ENCODE measurements around the gene MAP3K7. TPM values are rescaled to one million over a fixed set of nuclear protein-coding genes. Genes with fewer than 3 reads are reported as not detected.

Gene MAP3K7
- total and polyA plus RNA-seq, 7 donors = 8.9 to 22.1 (median 18.9) TPM

DNA sequence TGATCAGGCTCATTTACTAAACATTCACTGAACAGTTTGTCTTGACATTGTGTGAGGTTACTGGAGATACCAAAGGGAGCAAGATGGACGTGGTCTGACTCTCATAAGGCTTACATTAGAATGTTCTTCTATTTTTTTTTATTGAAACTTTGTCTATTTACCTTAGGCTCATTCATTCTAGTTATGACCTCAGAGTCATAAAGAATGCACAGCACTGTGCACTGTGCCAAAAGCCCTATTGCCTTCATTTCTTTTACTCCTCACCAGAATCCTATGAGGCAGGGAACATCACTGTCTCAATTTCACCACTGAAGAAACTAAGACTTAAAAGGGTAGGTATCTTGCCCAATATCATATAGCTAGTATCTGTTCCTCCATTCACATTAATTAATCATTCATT lies 94.5 kb downstream of the MAP3K7 start:
- Histone ChIP-seq H3K36me3 (ENCODE audit: insufficient read depth in 1 of 2, low read depth in 1 of 2) (no peaks in the 10 kb centered on the region), H3K4me3 (no peak overlapping the region), H3K9me3 (no peaks in the 10 kb centered on the region), H3K27me3 (ENCODE audit: insufficient read depth in 3 of 3, low read length in 2 of 3) (peaks cover 0 to 9% (median 0%) of the 10 kb centered on the region in 3 donors), H3K27ac (no peak overlapping the region), H3K4me1 (no peaks in the 10 kb centered on the region)
- DNase-seq = no peak
- TF ChIP-seq, protein P1, sequence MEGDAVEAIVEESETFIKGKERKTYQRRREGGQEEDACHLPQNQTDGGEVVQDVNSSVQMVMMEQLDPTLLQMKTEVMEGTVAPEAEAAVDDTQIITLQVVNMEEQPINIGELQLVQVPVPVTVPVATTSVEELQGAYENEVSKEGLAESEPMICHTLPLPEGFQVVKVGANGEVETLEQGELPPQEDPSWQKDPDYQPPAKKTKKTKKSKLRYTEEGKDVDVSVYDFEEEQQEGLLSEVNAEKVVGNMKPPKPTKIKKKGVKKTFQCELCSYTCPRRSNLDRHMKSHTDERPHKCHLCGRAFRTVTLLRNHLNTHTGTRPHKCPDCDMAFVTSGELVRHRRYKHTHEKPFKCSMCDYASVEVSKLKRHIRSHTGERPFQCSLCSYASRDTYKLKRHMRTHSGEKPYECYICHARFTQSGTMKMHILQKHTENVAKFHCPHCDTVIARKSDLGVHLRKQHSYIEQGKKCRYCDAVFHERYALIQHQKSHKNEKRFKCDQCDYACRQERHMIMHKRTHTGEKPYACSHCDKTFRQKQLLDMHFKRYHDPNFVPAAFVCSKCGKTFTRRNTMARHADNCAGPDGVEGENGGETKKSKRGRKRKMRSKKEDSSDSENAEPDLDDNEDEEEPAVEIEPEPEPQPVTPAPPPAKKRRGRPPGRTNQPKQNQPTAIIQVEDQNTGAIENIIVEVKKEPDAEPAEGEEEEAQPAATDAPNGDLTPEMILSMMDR (IDR thresholded peaks at IDR 0.05) = no peak
- intact Hi-C loops (cut with DNase I) = no loop called here
- 71 to 77% (median 73%) methylated on average over 1 of the region's 1 CpG for WGBS, 3 donors
- no peak for ATAC-seq

GRCh38 chr6:90490030-90490716 lies 96.7 kb downstream of the MAP3K7 start:
- Histone ChIP-seq H3K27me3 (ENCODE audit: insufficient read depth in 3 of 3, low read length in 2 of 3) (peaks cover 0 to under 1% (median 0%) of the 10 kb centered on the region in 3 donors), H3K36me3 (ENCODE audit: insufficient read depth in 1 of 2, low read depth in 1 of 2) (no peaks in the 10 kb centered on the region), H3K4me3 (no peak overlapping the region), H3K4me1 (no peaks in the 10 kb centered on the region), H3K9me3 (no peaks in the 10 kb centered on the region), H3K27ac (no peak overlapping the region)
- TF ChIP-seq, protein P1 (IDR thresholded peaks at IDR 0.05) = no peak
- WGBS, 3 donors = 40 to 61% (median 54%) methylated on average over 4 of the region's 4 CpGs
- DNase-seq (no peak), ATAC-seq (no peak)
- intact Hi-C loops (cut with DNase I) = no loop called here

GRCh38 chr6:90488816-90489215 lies 98.1 kb downstream of the MAP3K7 start:
- Histone ChIP-seq H3K9me3 (no peaks in the 10 kb centered on the region), H3K27me3 (ENCODE audit: insufficient read depth in 3 of 3, low read length in 2 of 3) (no peaks in the 10 kb centered on the region), H3K4me3 (no peak overlapping the region), H3K4me1 (no peaks in the 10 kb centered on the region), H3K27ac (no peak overlapping the region), H3K36me3 (ENCODE audit: insufficient read depth in 1 of 2, low read depth in 1 of 2) (no peaks in the 10 kb centered on the region)
- ATAC-seq = no peak
- TF ChIP-seq, protein P1 (IDR thresholded peaks at IDR 0.05) = no peak
- intact Hi-C loops (cut with DNase I) = no loop called here
- no peak for DNase-seq

DNA sequence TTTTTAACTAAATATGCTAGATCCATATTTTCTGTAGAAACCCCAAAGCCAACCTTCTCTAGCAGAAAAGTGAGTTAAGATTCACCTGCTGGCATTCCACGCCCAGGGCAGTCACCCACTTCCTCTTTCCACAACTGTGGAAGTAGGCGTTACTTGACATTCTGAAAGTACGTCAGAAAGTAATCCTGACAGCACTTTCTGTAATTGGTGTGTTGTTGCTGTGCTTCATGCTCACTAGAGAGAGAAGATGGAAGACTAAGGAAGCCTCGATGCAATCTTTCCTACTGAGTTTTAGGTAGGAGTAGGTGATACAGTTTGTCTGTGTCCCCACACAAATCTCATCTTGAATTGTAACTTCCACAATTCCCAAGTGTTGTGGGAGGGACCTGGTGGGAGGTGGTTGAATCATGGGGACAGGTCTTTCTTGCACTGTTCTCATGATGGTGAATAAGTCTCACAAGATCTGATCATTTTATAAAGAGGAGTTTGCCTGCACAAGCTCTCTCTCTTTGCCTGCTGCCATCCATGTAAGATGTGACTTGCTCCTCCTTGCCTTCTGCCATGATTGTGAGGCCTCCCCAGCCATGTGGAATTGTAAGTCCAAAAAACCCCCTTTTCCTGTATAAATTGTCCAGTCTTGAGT lies 101.1 kb downstream of the MAP3K7 start:
- intact Hi-C loops (cut with DNase I) = no loop called here
- H3K4me3 ChIP-seq = no peak overlapping the region
- H3K36me3 ChIP-seq (ENCODE audit: insufficient read depth in 1 of 2, low read depth in 1 of 2) = no peaks in the 10 kb centered on the region
- DNase-seq (no peak), ATAC-seq (no peak)
- H3K27ac ChIP-seq = no peak overlapping the region
- H3K4me1 ChIP-seq = no peaks in the 10 kb centered on the region
- no peaks in the 10 kb centered on the region for H3K27me3 ChIP-seq (ENCODE audit: insufficient read depth in 3 of 3, low read length in 2 of 3)
- TF ChIP-seq, protein P1 (IDR thresholded peaks at IDR 0.05) = no peak
- WGBS, 3 donors = 87 to 91% (median 90%) methylated on average over 4 of the region's 4 CpGs
- H3K9me3 ChIP-seq = no peaks in the 10 kb centered on the region
